ENCODE results near the gene TLK1.
"Not testable (repeated sequence)": the region's sequence is repeated elsewhere in the genome, so short reads cannot be mapped to it uniquely, and the experiment has no call there.

The TLK1 gene

GRCh38 chr2:171181064-171182049, 20.7 kb upstream of the TLK1 start:
- no peaks in the 10 kb centered on the region for H3K9me3 Mint-ChIP-seq
- no peak overlapping the region for H3K4me3 Mint-ChIP-seq
- no peak overlapping the region for H3K27ac Mint-ChIP-seq
- no peaks in the 10 kb centered on the region for H3K4me1 Mint-ChIP-seq (ENCODE audit: low read depth)
- peaks cover 6% of the 10 kb centered on the region for H3K27me3 Mint-ChIP-seq (ENCODE audit: low read depth)
- no peaks in the 10 kb centered on the region for H3K36me3 Mint-ChIP-seq (ENCODE audit: low read depth)

GRCh38 chr2:171180229-171180930, 19.7 kb upstream of the TLK1 start:
- no peak overlapping the region for H3K4me3 Mint-ChIP-seq
- H3K27ac Mint-ChIP-seq, result no peak overlapping the region
- H3K9me3 Mint-ChIP-seq, result no peaks in the 10 kb centered on the region
- no peaks in the 10 kb centered on the region for H3K4me1 Mint-ChIP-seq (ENCODE audit: low read depth)
- no peaks in the 10 kb centered on the region for H3K36me3 Mint-ChIP-seq (ENCODE audit: low read depth)
- H3K27me3 Mint-ChIP-seq (ENCODE audit: low read depth), result peaks cover 4% of the 10 kb centered on the region

DNA sequence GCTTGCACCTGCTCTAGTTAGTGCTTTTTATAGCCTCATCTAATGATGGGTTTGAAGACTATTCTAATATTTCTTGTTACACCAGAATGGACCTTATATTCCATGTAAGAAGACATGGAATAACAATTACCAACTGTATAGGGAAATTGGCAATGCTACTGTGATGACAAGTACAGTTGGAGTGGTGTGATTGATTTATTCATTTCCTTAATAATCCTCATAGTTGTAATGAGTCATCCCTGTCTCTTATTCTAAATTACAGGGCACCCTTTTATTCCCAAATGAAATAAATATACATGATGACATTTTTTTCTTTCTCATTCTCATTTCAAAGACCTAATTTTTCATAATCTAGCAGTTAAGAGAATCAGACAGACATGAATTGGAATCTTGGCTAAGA, 18.3 kb upstream of the TLK1 start:
- Mint-ChIP-seq H3K27ac (no peak overlapping the region), H3K36me3 (ENCODE audit: low read depth) (no peaks in the 10 kb centered on the region), H3K4me3 (no peak overlapping the region)

DNA sequence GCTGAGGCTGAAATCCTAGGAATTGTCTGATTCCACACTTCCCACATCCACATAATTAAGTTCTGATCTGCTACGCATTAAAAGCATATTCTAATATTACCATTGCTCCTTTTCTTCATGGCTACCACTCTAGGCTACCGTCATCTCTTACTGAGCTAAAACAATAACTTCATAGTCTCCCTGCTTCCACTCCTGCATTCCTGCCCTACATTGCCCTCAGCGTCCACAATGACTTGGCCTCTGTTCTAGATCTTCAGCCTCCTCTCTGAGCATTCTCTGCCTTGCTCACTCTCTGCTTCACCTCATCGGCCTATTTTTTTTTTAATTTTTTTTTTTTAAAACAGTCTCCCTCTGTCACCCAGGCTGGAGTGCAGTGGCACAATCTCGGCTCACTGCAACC, 15.8 kb upstream of the TLK1 start:
- Mint-ChIP-seq H3K4me3 (no peak overlapping the region), H3K36me3 (ENCODE audit: low read depth) (peaks cover 4% of the 10 kb centered on the region), H3K27ac (no peak overlapping the region), H3K9me3 (peaks cover 5% of the 10 kb centered on the region), H3K4me1 (ENCODE audit: low read depth) (peaks cover 2% of the 10 kb centered on the region), H3K27me3 (ENCODE audit: low read depth) (no peaks in the 10 kb centered on the region)

More for the DNA sequence above, 18.3 kb upstream of the TLK1 start:
- Mint-ChIP-seq H3K9me3 (no peaks in the 10 kb centered on the region), H3K27me3 (ENCODE audit: low read depth) (no peaks in the 10 kb centered on the region), H3K4me1 (ENCODE audit: low read depth) (no peaks in the 10 kb centered on the region)

DNA sequence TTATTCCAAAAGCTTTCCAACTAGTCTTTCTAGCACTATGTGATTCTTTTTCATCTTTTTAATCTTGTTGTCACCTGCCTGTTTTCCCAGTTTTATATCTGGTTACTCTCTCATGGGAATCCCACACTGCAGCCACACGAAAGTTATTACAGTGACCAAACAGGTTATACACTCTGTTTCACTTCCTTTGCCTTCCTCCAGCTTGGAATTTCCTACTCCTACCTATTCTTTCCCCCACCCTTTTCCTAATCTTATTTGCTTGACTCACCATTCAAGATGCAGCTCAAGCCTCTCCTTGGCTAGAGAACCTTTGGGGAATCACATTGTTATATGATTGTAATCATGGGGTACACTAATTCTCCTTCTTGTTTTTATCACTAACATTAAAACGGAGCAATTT, 13.4 kb upstream of the TLK1 start:
- peaks cover 4% of the 10 kb centered on the region for H3K36me3 Mint-ChIP-seq (ENCODE audit: low read depth)
- no peak overlapping the region for H3K27ac Mint-ChIP-seq
- H3K9me3 Mint-ChIP-seq, result peaks cover 5% of the 10 kb centered on the region
- H3K27me3 Mint-ChIP-seq (ENCODE audit: low read depth), result no peaks in the 10 kb centered on the region
- no peak overlapping the region for H3K4me3 Mint-ChIP-seq
- peaks cover 2% of the 10 kb centered on the region for H3K4me1 Mint-ChIP-seq (ENCODE audit: low read depth)

DNA sequence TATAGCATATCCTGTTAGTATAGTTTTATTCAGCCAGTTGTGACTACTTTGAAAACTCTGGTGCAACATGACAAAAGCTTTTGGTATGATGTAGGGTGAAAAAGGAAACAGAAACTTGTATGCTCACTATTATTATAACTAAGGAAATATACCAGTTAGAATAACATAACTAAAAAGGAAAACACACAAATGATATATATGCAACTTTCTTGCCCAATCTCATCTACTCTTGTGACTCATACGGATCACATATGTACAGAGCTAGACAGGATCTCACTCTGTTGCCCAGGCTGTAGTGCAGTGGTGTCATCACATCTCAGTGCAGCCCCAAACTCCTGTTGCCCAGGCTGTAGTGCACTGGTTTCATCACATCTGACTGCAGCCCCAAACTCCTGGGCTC, 12.4 kb upstream of the TLK1 start:
- no peak overlapping the region for H3K27ac Mint-ChIP-seq
- peaks cover 2% of the 10 kb centered on the region for H3K4me1 Mint-ChIP-seq (ENCODE audit: low read depth)
- H3K36me3 Mint-ChIP-seq (ENCODE audit: low read depth), result peaks cover 4% of the 10 kb centered on the region
- H3K4me3 Mint-ChIP-seq, result no peak overlapping the region
- peaks cover 3% of the 10 kb centered on the region for H3K27me3 Mint-ChIP-seq (ENCODE audit: low read depth)
- H3K9me3 Mint-ChIP-seq, result peaks cover 5% of the 10 kb centered on the region

GRCh38 chr2:171171808-171172207, 11.1 kb upstream of the TLK1 start:
- peaks cover 5% of the 10 kb centered on the region for H3K9me3 Mint-ChIP-seq
- no peak overlapping the region for H3K4me3 Mint-ChIP-seq
- peaks cover 3% of the 10 kb centered on the region for H3K27me3 Mint-ChIP-seq (ENCODE audit: low read depth)
- H3K36me3 Mint-ChIP-seq (ENCODE audit: low read depth), result peaks cover 4% of the 10 kb centered on the region
- H3K27ac Mint-ChIP-seq, result no peak overlapping the region
- peaks cover 2% of the 10 kb centered on the region for H3K4me1 Mint-ChIP-seq (ENCODE audit: low read depth)

DNA sequence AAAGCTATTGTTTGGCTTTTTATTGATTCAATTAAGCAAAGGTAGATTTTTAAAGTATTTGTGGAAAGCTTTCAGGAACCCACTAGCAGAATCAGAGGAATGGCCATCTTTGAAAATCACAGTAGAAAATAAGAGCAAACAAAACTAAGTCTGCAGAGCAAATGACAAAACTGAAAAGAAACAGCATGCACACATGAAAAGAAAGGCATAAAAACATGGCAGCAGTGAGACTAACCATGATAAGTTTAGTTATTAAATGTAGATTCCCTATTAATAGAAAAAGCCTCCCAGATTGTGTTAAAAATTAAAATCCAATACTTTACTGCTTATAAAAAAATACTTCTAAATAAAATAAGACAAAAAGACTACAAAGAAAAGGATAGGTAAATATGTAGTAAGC, 9.1 kb upstream of the TLK1 start:
- Mint-ChIP-seq H3K4me3 (no peak overlapping the region), H3K36me3 (ENCODE audit: low read depth) (peaks cover 4% of the 10 kb centered on the region), H3K27ac (no peak overlapping the region), H3K9me3 (peaks cover 5% of the 10 kb centered on the region), H3K27me3 (ENCODE audit: low read depth) (peaks cover 3% of the 10 kb centered on the region), H3K4me1 (ENCODE audit: low read depth) (peaks cover 2% of the 10 kb centered on the region)

DNA sequence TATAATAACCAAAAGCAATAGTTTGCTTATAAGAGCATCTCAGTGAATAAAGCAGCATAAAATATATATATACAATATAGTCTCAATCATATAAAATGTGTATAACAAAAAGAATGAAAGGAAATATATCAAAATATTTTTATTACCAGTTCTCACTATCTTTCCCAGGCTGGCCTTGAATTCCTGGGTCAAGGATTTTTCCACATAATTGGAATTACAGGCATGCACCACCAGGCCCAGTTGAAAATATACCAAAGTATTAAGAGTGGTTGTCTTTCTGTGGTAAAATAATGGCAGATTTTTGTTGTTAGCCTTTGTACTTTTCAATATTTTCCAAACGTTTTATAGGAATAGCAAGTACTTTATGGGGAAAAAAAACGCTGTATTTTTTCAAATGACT, 8.6 kb upstream of the TLK1 start:
- Mint-ChIP-seq H3K4me1 (ENCODE audit: low read depth) (peaks cover 2% of the 10 kb centered on the region), H3K9me3 (peaks cover 5% of the 10 kb centered on the region), H3K27me3 (ENCODE audit: low read depth) (peaks cover 3% of the 10 kb centered on the region), H3K27ac (no peak overlapping the region), H3K4me3 (no peak overlapping the region), H3K36me3 (ENCODE audit: low read depth) (peaks cover 4% of the 10 kb centered on the region)

DNA sequence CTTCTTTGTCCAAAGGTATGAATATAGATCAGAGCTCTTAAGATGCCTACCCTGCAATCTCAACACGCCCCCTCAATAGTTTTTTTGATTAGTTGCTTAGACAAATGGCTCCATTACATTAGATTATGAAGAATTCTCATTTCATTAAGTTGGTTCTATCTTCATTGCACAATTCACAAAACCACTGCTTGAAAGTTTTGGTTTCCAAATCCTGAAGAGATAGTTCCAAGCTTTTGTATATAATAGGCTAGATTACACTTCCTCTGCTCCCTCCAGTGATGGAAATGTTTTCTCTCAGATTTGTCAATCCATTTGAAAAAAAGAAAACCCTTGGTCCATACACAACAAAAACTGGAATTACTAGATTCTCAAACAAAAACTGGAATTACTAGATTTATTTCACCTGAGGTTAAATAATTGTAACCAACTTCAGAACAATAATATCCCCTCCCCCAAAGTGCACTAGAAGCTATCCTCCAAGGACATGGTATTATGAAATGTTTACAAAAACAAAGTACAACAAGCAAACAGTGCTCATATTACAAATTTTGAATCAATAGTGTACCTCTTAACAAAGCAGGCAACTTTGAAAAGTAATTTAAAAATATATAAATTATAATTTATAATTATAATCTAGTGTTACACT, 6.8 kb upstream of the TLK1 start:
- Mint-ChIP-seq H3K4me3 (no peak overlapping the region), H3K27me3 (ENCODE audit: low read depth) (peaks cover 3% of the 10 kb centered on the region), H3K4me1 (ENCODE audit: low read depth) (peaks cover 12% of the 10 kb centered on the region), H3K27ac (no peak overlapping the region), H3K36me3 (ENCODE audit: low read depth) (peaks cover under 1% of the 10 kb centered on the region), H3K9me3 (peaks cover 2% of the 10 kb centered on the region)

DNA sequence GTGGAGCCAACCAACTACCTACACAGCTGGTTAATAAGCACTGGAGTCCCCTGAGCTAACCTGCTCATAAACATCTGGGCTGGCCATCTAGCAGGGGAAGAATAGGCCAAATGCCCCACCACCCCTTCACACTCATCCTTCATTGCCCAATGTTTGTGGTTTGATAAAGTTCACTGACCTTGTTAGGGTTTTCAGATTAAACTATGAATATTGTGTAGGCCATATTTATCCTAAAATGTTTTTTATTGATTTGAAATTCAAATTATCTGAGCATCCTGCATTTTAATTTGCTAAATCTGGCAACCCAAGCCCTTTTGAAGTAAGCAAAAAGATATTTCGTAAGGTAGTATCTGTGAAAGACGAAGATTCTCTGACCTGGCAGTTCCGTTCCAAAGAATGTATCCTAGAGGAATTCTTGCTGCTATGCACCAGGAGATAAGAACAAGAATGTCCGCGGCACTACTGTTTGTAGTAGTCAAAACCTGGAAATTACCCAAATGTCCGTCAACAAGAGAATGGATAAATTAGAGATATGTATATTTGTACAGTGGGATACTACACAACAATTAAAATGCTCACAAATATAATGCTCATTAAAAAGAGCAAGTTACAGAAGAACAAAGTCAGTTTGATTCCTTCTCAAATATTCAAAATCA, 5.8 kb upstream of the TLK1 start:
- H3K4me3 Mint-ChIP-seq, result no peak overlapping the region
- H3K9me3 Mint-ChIP-seq, result no peaks in the 10 kb centered on the region
- H3K27me3 Mint-ChIP-seq (ENCODE audit: low read depth), result peaks cover 3% of the 10 kb centered on the region
- H3K4me1 Mint-ChIP-seq (ENCODE audit: low read depth), result peaks cover 14% of the 10 kb centered on the region
- no peaks in the 10 kb centered on the region for H3K36me3 Mint-ChIP-seq (ENCODE audit: low read depth)
- no peak overlapping the region for H3K27ac Mint-ChIP-seq

DNA sequence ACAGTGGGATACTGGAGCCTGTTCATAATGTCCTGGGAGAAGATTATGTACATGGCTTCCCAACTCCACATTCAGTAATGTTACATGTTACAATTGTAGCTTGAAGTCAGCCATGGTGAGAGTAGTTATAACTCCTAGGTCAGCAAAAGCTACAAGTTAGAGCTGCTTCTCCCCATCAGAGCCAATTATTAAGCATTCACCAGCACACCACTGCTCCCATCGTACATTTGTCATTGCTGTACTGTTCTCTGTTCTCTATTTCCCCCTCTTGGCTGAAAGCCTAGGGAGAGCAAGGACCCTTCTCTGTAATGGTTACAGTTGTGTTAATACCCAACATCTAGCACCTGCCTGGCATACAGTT, 5.3 kb upstream of the TLK1 start:
- Mint-ChIP-seq H3K9me3 (no peaks in the 10 kb centered on the region), H3K27me3 (ENCODE audit: low read depth) (peaks cover 3% of the 10 kb centered on the region), H3K27ac (no peak overlapping the region), H3K4me1 (ENCODE audit: low read depth) (peaks cover 17% of the 10 kb centered on the region), H3K4me3 (no peak overlapping the region), H3K36me3 (ENCODE audit: low read depth) (no peaks in the 10 kb centered on the region)

- peaks cover 2% of the 10 kb centered on the region for H3K36me3 Mint-ChIP-seq (ENCODE audit: low read depth)
- H3K4me1 Mint-ChIP-seq (ENCODE audit: low read depth), result peaks cover 28% of the 10 kb centered on the region
- H3K9me3 Mint-ChIP-seq, result no peaks in the 10 kb centered on the region
- peaks cover under 1% of the 10 kb centered on the region for H3K27me3 Mint-ChIP-seq (ENCODE audit: low read depth)
- H3K27ac Mint-ChIP-seq, result peak overlapping the region; percentile 60
- peak overlapping the region; percentile 50 for H3K4me3 Mint-ChIP-seq
Measured at GRCh38 chr2:171163261-171163660, 2.6 kb upstream of the TLK1 start.

- H3K36me3 Mint-ChIP-seq (ENCODE audit: low read depth); H3K27me3 Mint-ChIP-seq (ENCODE audit: low read depth); H3K9me3 Mint-ChIP-seq: not testable (repeated sequence)
- Mint-ChIP-seq H3K4me3 (peak overlapping the region; percentile 50), H3K27ac (peak overlapping the region; percentile 66), H3K4me1 (ENCODE audit: low read depth) (peaks cover 32% of the 10 kb centered on the region)
Measured at GRCh38 chr2:171162522-171163197, 2.0 kb upstream of the TLK1 start.

Data from T-helper 1 cell treated with Interleukin-12 subunit alpha and Interleukin-12 subunit beta and Interleukin-4 antibody, amounts not matched to agents 30 μg/mL and 1 μg/mL, for 36 hours (primary cell).